OCI-LY1 (cell line): ENCODE measurements around the gene MZT2A.
"Not testable (repeated sequence)": the region's sequence is repeated elsewhere in the genome, so short reads cannot be mapped to it uniquely, and the experiment has no call there.

Experiments used
- H2AFZ ChIP-seq: fragments of 200-600 bp; sonication (generic), shearing (Covaris generic); 2 replicates; pipeline ENCODE4 v1.6.0; 2014; ENCODE audit warnings: antibody characterized with exemption, mild to moderate bottlenecking, low read length
- H3F3A ChIP-seq: fragments of 200-600 bp; sonication (generic), shearing (Covaris generic); 2 replicates; pipeline ENCODE4 v1.6.0; 2014; ENCODE audit warnings: mild to moderate bottlenecking, antibody characterized with exemption, low read length, moderate library complexity; ENCODE audit not compliant: insufficient read depth
- H3K27ac ChIP-seq: fragments of 200-600 bp; sonication (generic); 2 replicates; pipeline ENCODE4 v1.5.1; 2014; ENCODE audit warnings: low read length, mixed run types, mild to moderate bottlenecking, low read depth; ENCODE audit not compliant: poor library complexity, severe bottlenecking
- H3K27me3 ChIP-seq: fragments of 200-600 bp; sonication (generic); 2 replicates; pipeline ENCODE4 v1.6.0; 2014; ENCODE audit warnings: antibody characterized with exemption, mild to moderate bottlenecking, low read length, moderate library complexity; ENCODE audit not compliant: insufficient read depth
- H3K36me3 ChIP-seq: fragments of 200-600 bp; sonication (generic); 2 replicates; pipeline ENCODE4 v1.6.1; 2014; ENCODE audit warnings: mild to moderate bottlenecking, antibody characterized with exemption, low read length, moderate library complexity, mixed read lengths; ENCODE audit not compliant: insufficient read depth
- H3K4me1 ChIP-seq: fragments of 200-600 bp; sonication (generic); 2 replicates; pipeline ENCODE4 v1.5.1; 2014; ENCODE audit warnings: mild to moderate bottlenecking, low read length, moderate library complexity; ENCODE audit not compliant: insufficient read depth, severe bottlenecking
- H3K4me2 ChIP-seq: fragments of 200-600 bp; sonication (generic), shearing (Covaris generic); 2 replicates; pipeline ENCODE4 v1.6.1; 2014; ENCODE audit warnings: low read length
- H3K4me3 ChIP-seq: fragments of 200-600 bp; sonication (generic); 2 replicates; pipeline ENCODE4 v1.5.1; 2014; ENCODE audit warnings: low read length, low read depth, mild to moderate bottlenecking, mixed read lengths; ENCODE audit not compliant: poor library complexity, severe bottlenecking
- H3K79me2 ChIP-seq: fragments of 200-600 bp; shearing (Covaris generic); 2 replicates; pipeline ENCODE4 v1.6.1; 2016; ENCODE audit warnings: mixed run types, low read length, mixed read lengths; ENCODE audit not compliant: insufficient read depth
- H3K9ac ChIP-seq: fragments of 200-600 bp; sonication (generic), shearing (Covaris generic); 2 replicates; pipeline ENCODE4 v1.6.1; 2014; ENCODE audit warnings: mild to moderate bottlenecking, low read length, mixed read lengths
- H3K9me2 ChIP-seq: fragments of 200-600 bp; sonication (generic), shearing (Covaris generic); 2 replicates; pipeline ENCODE4 v1.6.1; 2014; ENCODE audit warnings: low read depth, mild to moderate bottlenecking, low read length, mixed read lengths
- H3K9me3 ChIP-seq: fragments of 200-600 bp; shearing (Covaris generic); 2 replicates; pipeline ENCODE4 v1.6.1; 2014; ENCODE audit warnings: low read length, mixed read lengths
- H4K20me1 ChIP-seq: fragments of 200-600 bp; sonication (generic), shearing (Covaris generic); 2 replicates; pipeline ENCODE4 v1.6.0; 2016; ENCODE audit warnings: mild to moderate bottlenecking, low read length; ENCODE audit not compliant: insufficient read depth
- CTCF ChIP-seq: fragments of 200-600 bp; sonication (generic), shearing (Covaris generic); IDR thresholded peaks from 2 replicates; pipeline ENCODE4 v1.5.1; 2017; ENCODE audit warnings: mild to moderate bottlenecking, antibody characterized with exemption, low read length, moderate library complexity, mixed read lengths
- EZH2 ChIP-seq: fragments of 200-600 bp; sonication (generic), shearing (Covaris generic); IDR thresholded peaks from 2 replicates; pipeline ENCODE4 v1.8.0; 2017; ENCODE audit warnings: borderline replicate concordance, mixed run types, mild to moderate bottlenecking, antibody characterized with exemption, low read length, moderate library complexity, mixed read lengths

The MZT2A gene

DNA sequence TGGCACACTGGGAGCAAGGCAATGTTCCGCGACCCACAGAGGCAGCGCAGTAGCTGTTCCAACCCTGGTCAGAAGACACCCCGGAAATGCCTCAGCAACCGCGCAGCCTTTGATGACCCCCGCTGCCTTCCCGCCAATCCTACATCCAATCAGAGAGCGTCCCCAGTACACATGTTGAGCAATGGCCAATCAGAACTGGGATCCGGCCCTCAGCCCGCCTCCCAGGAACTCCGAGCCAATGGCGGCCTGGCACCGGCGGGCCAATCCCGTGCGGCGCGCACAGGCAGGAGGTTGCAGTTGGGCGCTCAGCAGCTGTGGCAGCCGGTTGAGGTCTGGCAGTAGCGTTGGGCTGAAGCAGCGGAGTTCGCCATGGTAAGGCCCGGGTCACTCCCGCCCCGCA lies 16.4 kb downstream of the MZT2A start, which contains the start of gene TUBA3D:
TUBA3D (plus strand) TSS at position 289 of the 400 bp plus-strand sequence; CDS start at position 370, 81 bp downstream.
- no peaks in the 10 kb centered on the region for H3K4me1 ChIP-seq
- no peaks in the 10 kb centered on the region for H3K9me3 ChIP-seq
- H3K4me2 ChIP-seq, result no peak within 1 kb of the TSS
- no peak for TF ChIP-seq CTCF
- no peak for TF ChIP-seq EZH2
- H2AFZ ChIP-seq, result no peak within 1 kb of the TSS
- no peaks in the 10 kb centered on the region for H3K36me3 ChIP-seq
- H3K4me3 ChIP-seq, result no peak within 1 kb of the TSS
- H3K79me2 ChIP-seq, result no peaks in the 10 kb centered on the region
- no peak within 1 kb of the TSS for H3K27ac ChIP-seq
- H3F3A ChIP-seq, result no peaks in the 10 kb centered on the region
- H3K27me3 ChIP-seq, result no peaks in the 10 kb centered on the region
- H3K9ac ChIP-seq, result no peak within 1 kb of the TSS
- H3K9me2 ChIP-seq, result no peaks in the 10 kb centered on the region
- H4K20me1 ChIP-seq, result no peaks in the 10 kb centered on the region

DNA sequence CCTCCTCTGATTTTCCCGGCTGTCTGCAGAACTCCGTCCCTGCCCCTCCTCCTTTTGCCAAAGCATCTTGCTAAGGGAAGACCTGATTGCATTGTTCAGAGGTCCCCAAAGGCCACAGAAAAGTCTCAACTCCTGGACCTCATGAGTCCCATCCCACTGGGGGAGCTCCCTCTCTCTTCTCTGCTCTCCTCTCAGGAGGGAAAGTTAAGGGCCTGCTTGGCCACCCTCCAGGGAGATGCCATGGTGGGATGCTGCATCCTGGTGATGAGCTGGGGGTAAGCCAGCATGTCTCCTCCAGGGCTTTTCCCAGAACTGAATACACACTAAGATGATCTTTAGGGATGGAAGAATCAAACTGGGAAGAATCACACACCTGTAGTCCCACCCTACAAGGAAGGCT lies 18.9 kb downstream of the MZT2A start:
- not testable (repeated sequence) for H3K9me2 ChIP-seq, H3K27me3 ChIP-seq, H3K79me2 ChIP-seq, H3F3A ChIP-seq, H3K4me2 ChIP-seq, H3K4me3 ChIP-seq, H3K36me3 ChIP-seq, H3K9ac ChIP-seq, H3K4me1 ChIP-seq, H4K20me1 ChIP-seq, H3K27ac ChIP-seq, H2AFZ ChIP-seq, H3K9me3 ChIP-seq

DNA sequence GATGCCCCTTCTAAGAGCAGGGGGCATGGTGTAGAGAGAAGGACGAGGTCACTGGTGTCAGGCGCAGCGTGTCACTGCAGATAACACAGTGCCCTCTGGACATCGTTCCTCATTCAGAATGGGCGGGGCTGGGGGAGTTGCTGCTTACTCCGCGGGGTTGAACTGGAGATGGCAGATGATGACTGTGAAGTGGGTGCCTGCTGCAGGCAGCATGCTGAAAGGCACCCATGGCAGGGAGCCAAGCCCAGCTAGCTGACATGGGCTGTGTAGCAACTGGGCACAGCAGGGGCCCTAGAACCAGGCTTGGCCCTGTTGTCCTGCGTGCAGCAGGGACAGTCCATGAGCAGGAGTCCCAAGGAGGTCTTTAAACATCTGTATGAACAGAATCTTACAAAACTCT lies 20.6 kb downstream of the MZT2A start:
- H3F3A ChIP-seq, H3K4me2 ChIP-seq, H3K79me2 ChIP-seq, H3K9me2 ChIP-seq, H4K20me1 ChIP-seq, H3K27ac ChIP-seq, H3K4me3 ChIP-seq, H3K9ac ChIP-seq, H3K36me3 ChIP-seq, H2AFZ ChIP-seq, H3K27me3 ChIP-seq, H3K9me3 ChIP-seq, H3K4me1 ChIP-seq: not testable (repeated sequence)

GRCh38 chr2:131470944-131471343 lies 21.3 kb downstream of the MZT2A start:
- H3K4me2 ChIP-seq, H3K4me3 ChIP-seq, H3K27me3 ChIP-seq, H3K79me2 ChIP-seq, H3K27ac ChIP-seq, H3K4me1 ChIP-seq, H4K20me1 ChIP-seq, H3K9me3 ChIP-seq, H2AFZ ChIP-seq, H3K9me2 ChIP-seq, H3K36me3 ChIP-seq, H3K9ac ChIP-seq, H3F3A ChIP-seq: not testable (repeated sequence)

- not testable (repeated sequence) for H3K4me1 ChIP-seq, H3K27me3 ChIP-seq, H3K4me2 ChIP-seq, H3K27ac ChIP-seq, H3K4me3 ChIP-seq, H3F3A ChIP-seq, H3K9me2 ChIP-seq, H4K20me1 ChIP-seq, H3K79me2 ChIP-seq, H2AFZ ChIP-seq, H3K9me3 ChIP-seq, H3K36me3 ChIP-seq, H3K9ac ChIP-seq
These were observed 24.5 kb downstream of the MZT2A start for GRCh38 chr2:131467722-131468121.

GRCh38 chr2:131454914-131455313 lies 37.3 kb downstream of the MZT2A start:
- not testable (repeated sequence) for H3K9ac ChIP-seq, H3K79me2 ChIP-seq, H2AFZ ChIP-seq, H3K27ac ChIP-seq, H3F3A ChIP-seq, H4K20me1 ChIP-seq, H3K4me2 ChIP-seq, H3K4me1 ChIP-seq, H3K9me3 ChIP-seq, H3K36me3 ChIP-seq, H3K27me3 ChIP-seq, H3K9me2 ChIP-seq, H3K4me3 ChIP-seq

GRCh38 chr2:131451265-131451949 lies 40.8 kb downstream of the MZT2A start:
- H3K4me2 ChIP-seq, H3K4me1 ChIP-seq, H3K9me2 ChIP-seq, H3K79me2 ChIP-seq, H3K36me3 ChIP-seq, H3F3A ChIP-seq, H3K4me3 ChIP-seq, H3K27me3 ChIP-seq, H4K20me1 ChIP-seq, H3K9me3 ChIP-seq, H2AFZ ChIP-seq, H3K9ac ChIP-seq, H3K27ac ChIP-seq: not testable (repeated sequence)
